ENCODE data around the gene CLSTN2.
"Not testable (repeated sequence)": the region's sequence is repeated elsewhere in the genome, so short reads cannot be mapped to it uniquely, and the experiment has no call there.

The CLSTN2 gene

GRCh38 chr3:140394488-140395133 lies 459.6 kb downstream of the CLSTN2 start:
- DNase-seq, result no peak

GRCh38 chr3:140395134-140396075 lies 460.4 kb downstream of the CLSTN2 start:
- no peak for DNase-seq

- DNase-seq, result no peak
These were observed 461.1 kb downstream of the CLSTN2 start for GRCh38 chr3:140396110-140396509.

- no peak for DNase-seq
These were observed 462.9 kb downstream of the CLSTN2 start for GRCh38 chr3:140397847-140398246.

- DNase-seq, result no peak
These were observed 463.4 kb downstream of the CLSTN2 start for GRCh38 chr3:140398387-140398786.

GRCh38 chr3:140399871-140400270 lies 464.9 kb downstream of the CLSTN2 start:
- DNase-seq, result peak; percentile 0 to 25

- DNase-seq, result peak; percentile 43 to 52
These were observed 468.1 kb downstream of the CLSTN2 start for GRCh38 chr3:140403079-140403478.

- DNase-seq, result no peak
These were observed 468.6 kb downstream of the CLSTN2 start for GRCh38 chr3:140403608-140404007.

GRCh38 chr3:140406655-140407054 lies 471.7 kb downstream of the CLSTN2 start:
- no peak for DNase-seq

- no peak for DNase-seq
These were observed 473.3 kb downstream of the CLSTN2 start for GRCh38 chr3:140408252-140408651.

GRCh38 chr3:140416666-140417065 lies 481.7 kb downstream of the CLSTN2 start:
- no peak for DNase-seq

- DNase-seq, result no peak
These were observed 485.8 kb downstream of the CLSTN2 start for GRCh38 chr3:140420621-140421357.

GRCh38 chr3:140421884-140422283 lies 486.9 kb downstream of the CLSTN2 start:
- no peak for DNase-seq

GRCh38 chr3:140423146-140423545 lies 488.2 kb downstream of the CLSTN2 start:
- DNase-seq, result no peak

- not testable (repeated sequence) for DNase-seq
These were observed 488.6 kb downstream of the CLSTN2 start for GRCh38 chr3:140423574-140423973.

- DNase-seq, result no peak
These were observed 489.2 kb downstream of the CLSTN2 start for GRCh38 chr3:140424211-140424610.

GRCh38 chr3:140424726-140425125 lies 489.7 kb downstream of the CLSTN2 start:
- no peak for DNase-seq

GRCh38 chr3:140427786-140428185 lies 492.8 kb downstream of the CLSTN2 start:
- DNase-seq, result no peak

- DNase-seq, result no peak
These were observed 493.4 kb downstream of the CLSTN2 start for GRCh38 chr3:140428380-140428779.

- no peak for DNase-seq
These were observed 494.8 kb downstream of the CLSTN2 start for GRCh38 chr3:140429791-140430190.

GRCh38 chr3:140430494-140430893 lies 495.5 kb downstream of the CLSTN2 start:
- DNase-seq, result no peak

- no peak for DNase-seq
These were observed 497.3 kb downstream of the CLSTN2 start for GRCh38 chr3:140432229-140432669.

- no peak for DNase-seq
These were observed 498.4 kb downstream of the CLSTN2 start for GRCh38 chr3:140433431-140433830.
